Stimulated activated CD4-positive, alpha-beta T cell treated with anti-CD3 and anti-CD28 coated beads, Interleukin-1b, Interleukin-23, amount 100 ng/mL, for 1 hour (primary cell): Measurements from ENCODE around the gene ZNF37A.
"Not testable (repeated sequence)": the region's sequence is repeated elsewhere in the genome, so short reads cannot be mapped to it uniquely, and the experiment has no call there.

ENCODE experiments used
- DNase-seq, 2 donors: peaks; one replicate each; pipeline ENCODE4 v3.0.0-alpha.2; 2020; ENCODE audit warnings: low read depth in 2 of 2

Gene ZNF37A

GRCh38 chr10:38150891-38151463, 56.8 kb downstream of the ZNF37A start:
- not testable (repeated sequence) for DNase-seq

- DNase-seq = no peak
Observed at GRCh38 chr10:38156416-38157269, 62.5 kb downstream of the ZNF37A start.

- DNase-seq = no peak
Observed at GRCh38 chr10:38157270-38157685, 63.1 kb downstream of the ZNF37A start.

- no peak for DNase-seq
Observed at GRCh38 chr10:38159004-38159403, 64.9 kb downstream of the ZNF37A start.

GRCh38 chr10:38163617-38164016, 69.5 kb downstream of the ZNF37A start:
- DNase-seq = no peak

- DNase-seq = no peak
Observed at GRCh38 chr10:38174336-38174735, 80.2 kb downstream of the ZNF37A start.

- no peak for DNase-seq
Observed at GRCh38 chr10:38184477-38184876, 90.3 kb downstream of the ZNF37A start.
